ENCODE measurements around the gene ARHGAP44. TPM values are rescaled to one million over a fixed set of nuclear protein-coding genes. Genes with fewer than 3 reads are reported as not detected.

Gene ARHGAP44
- total and polyA plus RNA-seq, 9 of the 15 experiments (the other 6 are each of a cell fraction or from before 2014, with no cell fraction given) = 0.01 to 0.68 (median 0.07) TPM; not detected in 1

- in situ Hi-C loops (cut with MboI) = no loop called here
- ChIA-PET CTCF (ENCODE audit: low intra/inter-chr PET ratio) (no interaction called here), POLR2A (no interaction called here)
- no TSS peak for BruUV-seq (replicated peaks)
- ATAC-seq (no peak), FAIRE-seq (no peak), DNase-seq (ENCODE audit: extremely low read depth in 1 of 4, low spot score in 3 of 4) (no peak)
- no peaks in the 10 kb centered on the region for H3K9me1 ChIP-seq (ENCODE audit: control insufficient read depth, insufficient read depth, low read length)
- no peaks in the 10 kb centered on the region for H3K27me3 ChIP-seq (ENCODE audit: control insufficient read depth in 2 of 2, insufficient read depth in 2 of 2, low read length in 2 of 2)
- H3K36me3 ChIP-seq (ENCODE audit: control insufficient read depth, insufficient read depth, low read length) = no peaks in the 10 kb centered on the region
- H3K9me3 ChIP-seq (replicated peaks; ENCODE audit: control insufficient read depth, insufficient read depth, low read depth, low read length) = no peaks in the 10 kb centered on the region
- H3K4me3 ChIP-seq = no peak overlapping the region
- no peak overlapping the region for H3K9ac ChIP-seq (ENCODE audit: insufficient read depth in 1 of 2, low read depth in 2 of 2, low read length in 2 of 2)
- WGBS (ENCODE audit: insufficient coverage, low coverage, missing lambda C conversion rate) = 0% methylated on average over 1 of the region's 4 CpGs
- H3K79me2 ChIP-seq (ENCODE audit: control insufficient read depth, insufficient read depth, low read length) = no peaks in the 10 kb centered on the region
- H3K4me2 ChIP-seq (ENCODE audit: insufficient read depth, low read length) = no peak overlapping the region
- H2AFZ ChIP-seq (ENCODE audit: low read depth, low read length) = no peak overlapping the region
- no peak overlapping the region for H3K27ac ChIP-seq (ENCODE audit: extremely low read depth, low read depth, low read length)
- no peaks in the 10 kb centered on the region for H4K20me1 ChIP-seq (replicated peaks; ENCODE audit: control insufficient read depth, insufficient read depth, low read length)
- intact Hi-C loops (cut with micrococcal nuclease) = no loop called here
- no peaks in the 10 kb centered on the region for H3K4me1 ChIP-seq (replicated peaks in 1 of 2; ENCODE audit: control insufficient read depth in 2 of 2, insufficient read depth in 2 of 2, low read length in 2 of 2)
- TF ChIP-seq RBM14 (IDR thresholded peaks at IDR 0.05; ENCODE audit: borderline replicate concordance, insufficient read depth, low read depth, low read length) (no peak), TRIM28 (IDR thresholded peaks at IDR 0.05) (no peak), TEAD1 (CRISPR knock-in tag; IDR thresholded peaks at IDR 0.05) (no peak), THRA (IDR thresholded peaks at IDR 0.05) (no peak), JUN (IDR thresholded peaks at IDR 0.05; ENCODE audit: borderline replicate concordance, low read depth, low read length) (no peak), JUN (CRISPR knock-in tag; IDR thresholded peaks at IDR 0.05; ENCODE audit: borderline replicate concordance) (no peak), NFIC (IDR thresholded peaks at IDR 0.05) (no peak), ZNF609 (CRISPR knock-in tag; IDR thresholded peaks at IDR 0.05; ENCODE audit: borderline replicate concordance) (no peak), ZNF175 (CRISPR knock-in tag; IDR thresholded peaks at IDR 0.05; ENCODE audit: low read depth) (no peak), NR2C2 (CRISPR knock-in tag; IDR thresholded peaks at IDR 0.05) (no peak), NR2C2 (tag; IDR thresholded peaks at IDR 0.05) (no peak), GABPA (tag; conservative IDR thresholded peaks at IDR 0.05; ENCODE audit: low read depth) (no peak), SMAD4 (CRISPR knock-in tag; conservative IDR thresholded peaks at IDR 0.05) (no peak), CBX2 (IDR thresholded peaks at IDR 0.05; ENCODE audit: insufficient read depth, low read length, poor library complexity, severe bottlenecking) (no peak), FOXM1 (IDR thresholded peaks at IDR 0.05; ENCODE audit: low read depth) (no peak), FOXM1 (CRISPR knock-in tag; IDR thresholded peaks at IDR 0.05; ENCODE audit: low read depth) (no peak), TOE1 (IDR thresholded peaks at IDR 0.05; ENCODE audit: borderline replicate concordance) (no peak), TOE1 (CRISPR knock-in tag; IDR thresholded peaks at IDR 0.05; ENCODE audit: borderline replicate concordance, low read depth) (no peak)
Measured at GRCh38 chr17:12866244-12866643, 76.9 kb downstream of the ARHGAP44 start.

Measured in K562 (cell line).